Measurements from ENCODE around the gene ARCN1. TPM values are rescaled to one million over a fixed set of nuclear protein-coding genes. Genes with fewer than 3 reads are reported as not detected.
"Not testable (repeated sequence)": the region's sequence is repeated elsewhere in the genome, so short reads cannot be mapped to it uniquely, and the experiment has no call there.

Gene ARCN1
- total RNA-seq, 1 donor, result 172 TPM

DNA sequence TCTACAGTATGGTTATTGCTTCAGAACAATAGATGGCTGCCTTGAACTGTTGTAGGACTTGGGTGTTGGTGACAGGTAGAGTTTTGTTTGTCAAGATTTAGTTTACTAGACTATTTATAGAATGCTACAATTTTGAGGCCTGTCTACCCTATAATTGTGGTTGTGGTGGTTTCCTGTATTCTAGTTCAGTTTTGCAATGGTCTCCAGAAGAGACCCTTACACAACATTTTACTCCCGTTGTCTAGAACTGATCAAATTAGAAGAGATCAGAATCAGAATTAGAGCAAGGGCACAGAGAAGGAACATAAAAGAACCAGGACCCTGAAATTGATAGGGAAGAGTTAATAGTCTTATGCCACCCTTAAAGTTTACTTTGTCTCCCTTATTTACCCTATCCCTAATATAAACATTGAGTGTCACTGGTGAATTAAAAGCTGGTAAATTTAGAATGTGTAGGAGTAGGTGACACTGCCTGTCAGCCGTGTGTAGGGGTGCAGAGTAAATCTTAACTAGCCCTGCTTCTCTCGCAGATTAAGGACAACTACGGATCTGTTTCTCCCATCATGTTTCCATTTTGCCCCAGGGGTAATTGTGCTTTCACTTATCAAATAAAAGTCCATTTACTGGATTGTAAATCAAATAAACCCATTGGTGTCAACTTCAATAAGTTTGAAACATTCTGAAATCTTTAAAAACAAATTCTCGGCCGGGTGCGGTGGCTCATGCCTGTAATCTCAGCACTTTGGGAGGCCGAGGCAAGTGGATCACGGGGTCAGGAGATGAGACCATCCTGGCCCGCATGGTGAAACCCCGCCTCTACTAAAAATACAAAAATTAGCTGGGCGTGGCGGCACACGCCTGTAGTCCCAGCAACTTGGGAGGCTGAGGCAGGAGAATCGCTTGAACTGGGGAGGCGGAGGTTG is 24.3 kb downstream of the ARCN1 start:
- Histone ChIP-seq H3K4me3 (ENCODE audit: insufficient read depth, low read length) (no peak overlapping the region), H3K79me2 (ENCODE audit: insufficient read depth, low read length) (peaks cover 35% of the 10 kb centered on the region), H3K4me1 (ENCODE audit: insufficient read depth, low read length) (peaks cover 20% of the 10 kb centered on the region), H3K9me3 (ENCODE audit: low read depth, low read length) (no peaks in the 10 kb centered on the region), H3K27ac (ENCODE audit: low read depth, low read length) (peak overlapping the region; percentile 6), H3K27me3 (ENCODE audit: insufficient read depth, low read length) (no peaks in the 10 kb centered on the region), H4K20me1 (ENCODE audit: insufficient read depth, low read length) (peaks cover 22% of the 10 kb centered on the region), H3K4me2 (ENCODE audit: insufficient read depth, low read length) (no peak overlapping the region), H3K36me3 (ENCODE audit: insufficient read depth, low read length) (peaks cover 88% of the 10 kb centered on the region), H2AFZ (ENCODE audit: low read length) (no peak overlapping the region)
- DNase-seq (ENCODE audit: insufficient read length, low spot score, missing footprints), result no peak
- TF ChIP-seq, protein P1, sequence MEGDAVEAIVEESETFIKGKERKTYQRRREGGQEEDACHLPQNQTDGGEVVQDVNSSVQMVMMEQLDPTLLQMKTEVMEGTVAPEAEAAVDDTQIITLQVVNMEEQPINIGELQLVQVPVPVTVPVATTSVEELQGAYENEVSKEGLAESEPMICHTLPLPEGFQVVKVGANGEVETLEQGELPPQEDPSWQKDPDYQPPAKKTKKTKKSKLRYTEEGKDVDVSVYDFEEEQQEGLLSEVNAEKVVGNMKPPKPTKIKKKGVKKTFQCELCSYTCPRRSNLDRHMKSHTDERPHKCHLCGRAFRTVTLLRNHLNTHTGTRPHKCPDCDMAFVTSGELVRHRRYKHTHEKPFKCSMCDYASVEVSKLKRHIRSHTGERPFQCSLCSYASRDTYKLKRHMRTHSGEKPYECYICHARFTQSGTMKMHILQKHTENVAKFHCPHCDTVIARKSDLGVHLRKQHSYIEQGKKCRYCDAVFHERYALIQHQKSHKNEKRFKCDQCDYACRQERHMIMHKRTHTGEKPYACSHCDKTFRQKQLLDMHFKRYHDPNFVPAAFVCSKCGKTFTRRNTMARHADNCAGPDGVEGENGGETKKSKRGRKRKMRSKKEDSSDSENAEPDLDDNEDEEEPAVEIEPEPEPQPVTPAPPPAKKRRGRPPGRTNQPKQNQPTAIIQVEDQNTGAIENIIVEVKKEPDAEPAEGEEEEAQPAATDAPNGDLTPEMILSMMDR (IDR thresholded peaks at IDR 0.05; ENCODE audit: extremely low read depth, low read depth, low read length), result no peak

- Histone ChIP-seq H3K36me3 (ENCODE audit: insufficient read depth, low read length) (peaks cover 90% of the 10 kb centered on the region), H3K4me3 (ENCODE audit: insufficient read depth, low read length) (no peak overlapping the region), H4K20me1 (ENCODE audit: insufficient read depth, low read length) (peaks cover 18% of the 10 kb centered on the region), H3K9me3 (ENCODE audit: low read depth, low read length) (no peaks in the 10 kb centered on the region), H3K27ac (ENCODE audit: low read depth, low read length) (no peak overlapping the region), H2AFZ (ENCODE audit: low read length) (no peak overlapping the region), H3K4me1 (ENCODE audit: insufficient read depth, low read length) (peaks cover 13% of the 10 kb centered on the region), H3K4me2 (ENCODE audit: insufficient read depth, low read length) (no peak overlapping the region), H3K27me3 (ENCODE audit: insufficient read depth, low read length) (no peaks in the 10 kb centered on the region), H3K79me2 (ENCODE audit: insufficient read depth, low read length) (peaks cover 43% of the 10 kb centered on the region)
- no peak for DNase-seq (ENCODE audit: insufficient read length, low spot score, missing footprints)
- TF ChIP-seq, protein P1 (IDR thresholded peaks at IDR 0.05; ENCODE audit: extremely low read depth, low read depth, low read length), result no peak
Observed at GRCh38 chr11:118597556-118597955, 25.3 kb downstream of the ARCN1 start.

DNA sequence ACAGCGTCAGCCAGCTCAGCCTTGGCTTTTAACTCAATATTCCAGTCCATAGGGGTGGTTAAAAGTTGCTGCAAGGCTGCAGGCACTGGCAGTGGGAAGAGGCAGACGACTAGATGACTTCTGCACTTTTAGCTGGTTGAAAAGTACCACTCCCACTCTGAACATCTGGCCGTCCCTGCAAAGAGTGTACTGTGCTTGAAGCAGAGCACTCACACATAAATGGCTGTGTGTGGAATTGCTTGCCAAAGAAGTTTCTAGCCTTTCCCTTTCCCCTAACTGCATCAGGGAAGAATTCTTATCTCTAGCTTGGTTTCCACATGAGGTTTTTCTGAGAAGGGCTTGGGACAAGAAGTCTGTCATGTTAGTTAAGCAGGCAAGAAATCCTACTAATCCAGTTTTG is 30.1 kb downstream of the ARCN1 start:
- peaks cover 57% of the 10 kb centered on the region for H3K36me3 ChIP-seq (ENCODE audit: insufficient read depth, low read length)
- H3K9me3 ChIP-seq (ENCODE audit: low read depth, low read length), result no peaks in the 10 kb centered on the region
- TF ChIP-seq, protein P1 (IDR thresholded peaks at IDR 0.05; ENCODE audit: extremely low read depth, low read depth, low read length), result no peak
- peaks cover 19% of the 10 kb centered on the region for H3K79me2 ChIP-seq (ENCODE audit: insufficient read depth, low read length)
- no peaks in the 10 kb centered on the region for H3K27me3 ChIP-seq (ENCODE audit: insufficient read depth, low read length)
- no peak overlapping the region for H3K4me3 ChIP-seq (ENCODE audit: insufficient read depth, low read length)
- H3K27ac ChIP-seq (ENCODE audit: low read depth, low read length), result peak overlapping the region; percentile 49
- H3K4me2 ChIP-seq (ENCODE audit: insufficient read depth, low read length), result no peak overlapping the region
- no peaks in the 10 kb centered on the region for H4K20me1 ChIP-seq (ENCODE audit: insufficient read depth, low read length)
- H3K4me1 ChIP-seq (ENCODE audit: insufficient read depth, low read length), result peaks cover 32% of the 10 kb centered on the region
- no peak overlapping the region for H2AFZ ChIP-seq (ENCODE audit: low read length)
- no peak for DNase-seq (ENCODE audit: insufficient read length, low spot score, missing footprints)

DNA sequence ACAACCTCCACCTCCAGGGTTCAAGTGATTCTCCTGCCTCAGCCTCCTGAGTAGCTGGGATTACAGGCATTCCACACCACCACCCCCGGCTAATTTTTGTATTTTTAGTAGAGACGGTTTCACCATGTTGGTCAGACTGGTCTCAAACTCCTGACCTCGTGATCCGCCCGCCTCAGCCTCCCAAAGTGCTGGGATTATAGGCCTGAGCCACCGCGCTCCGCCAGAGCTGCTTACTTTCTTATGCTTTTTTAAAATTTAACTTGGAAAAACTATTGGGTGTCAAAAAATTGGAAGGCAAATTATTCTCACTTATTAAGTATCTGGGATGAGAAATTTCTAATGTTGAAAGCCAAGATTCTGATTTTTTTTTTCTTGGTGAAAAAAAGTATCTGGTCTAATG is 31.5 kb downstream of the ARCN1 start:
- peaks cover 43% of the 10 kb centered on the region for H3K36me3 ChIP-seq (ENCODE audit: insufficient read depth, low read length)
- H3K4me2 ChIP-seq (ENCODE audit: insufficient read depth, low read length); H3K27ac ChIP-seq (ENCODE audit: low read depth, low read length); H4K20me1 ChIP-seq (ENCODE audit: insufficient read depth, low read length); H3K27me3 ChIP-seq (ENCODE audit: insufficient read depth, low read length); DNase-seq (ENCODE audit: insufficient read length, low spot score, missing footprints); H2AFZ ChIP-seq (ENCODE audit: low read length); H3K4me3 ChIP-seq (ENCODE audit: insufficient read depth, low read length); H3K9me3 ChIP-seq (ENCODE audit: low read depth, low read length): not testable (repeated sequence)
- H3K4me1 ChIP-seq (ENCODE audit: insufficient read depth, low read length), result peaks cover 34% of the 10 kb centered on the region
- peaks cover 15% of the 10 kb centered on the region for H3K79me2 ChIP-seq (ENCODE audit: insufficient read depth, low read length)
